GM19351 (cell line): ENCODE results near the gene UBE2D3.
"Not testable (repeated sequence)": the region's sequence is repeated elsewhere in the genome, so short reads cannot be mapped to it uniquely, and the experiment has no call there.

Experiments
- ATAC-seq: cut with Tn5 transposase; IDR thresholded peaks from one replicate; pipeline ENCODE4 v1.9.1; 2021; ENCODE audit warnings: mild to moderate bottlenecking, moderate library complexity; ENCODE audit not compliant: unreplicated experiment

The UBE2D3 gene

DNA sequence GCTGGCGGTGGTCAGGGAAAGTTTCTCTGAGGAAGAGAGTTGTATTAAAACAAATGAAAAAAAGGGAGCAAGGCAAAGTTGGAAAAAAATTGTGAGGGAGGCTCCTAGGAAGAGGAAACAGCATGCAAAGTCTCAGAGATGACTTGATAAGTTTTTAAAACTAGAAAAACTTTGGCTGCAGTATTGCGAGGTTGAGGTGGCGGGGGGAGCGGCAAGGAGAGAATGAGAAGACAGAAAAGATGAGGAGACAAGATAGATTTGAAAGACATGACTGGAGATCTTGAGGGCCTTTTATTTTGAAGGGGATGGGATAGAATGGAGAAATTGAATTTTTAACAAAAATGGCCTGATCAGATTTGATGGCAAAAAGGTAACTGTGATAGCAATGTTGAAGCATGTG lies 4.8 kb upstream of the UBE2D3 start:
- ATAC-seq = no peak

DNA sequence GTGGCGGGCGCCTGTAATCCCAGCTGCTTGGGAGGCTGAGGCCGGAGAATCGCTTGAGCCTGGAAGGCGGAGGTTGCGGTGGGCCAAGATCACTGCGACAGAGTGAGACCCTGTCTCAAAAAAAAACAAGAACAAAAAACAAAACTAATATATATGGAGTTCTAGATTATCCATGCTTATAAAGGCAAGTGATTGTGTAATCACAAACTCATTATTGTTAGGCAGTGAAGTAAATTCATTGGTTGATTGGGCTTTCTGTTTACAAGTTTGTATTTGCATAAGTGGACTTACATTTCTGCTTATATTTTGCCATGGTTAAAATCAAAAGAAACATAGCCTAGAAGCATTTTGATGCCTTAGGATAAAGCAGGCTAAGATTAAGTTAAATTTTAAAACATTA lies 2.5 kb upstream of the UBE2D3 start:
- ATAC-seq = no peak

DNA sequence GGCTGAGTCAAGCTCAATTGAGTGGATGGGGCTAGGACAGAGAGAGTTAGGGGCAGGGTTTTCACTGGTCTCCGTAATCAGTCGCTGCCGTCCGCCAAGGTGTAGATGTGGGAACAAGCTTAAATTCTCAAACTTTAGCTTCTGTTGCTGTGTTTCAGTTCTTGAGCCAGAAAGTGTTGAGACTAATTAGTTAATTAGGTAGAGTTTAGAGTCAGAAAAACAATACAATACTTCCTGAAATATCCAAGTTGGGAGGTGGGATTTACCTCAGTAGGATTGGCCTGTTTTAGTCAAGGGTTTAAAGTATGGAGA lies 1.1 kb upstream of the UBE2D3 start:
- no peak for ATAC-seq

DNA sequence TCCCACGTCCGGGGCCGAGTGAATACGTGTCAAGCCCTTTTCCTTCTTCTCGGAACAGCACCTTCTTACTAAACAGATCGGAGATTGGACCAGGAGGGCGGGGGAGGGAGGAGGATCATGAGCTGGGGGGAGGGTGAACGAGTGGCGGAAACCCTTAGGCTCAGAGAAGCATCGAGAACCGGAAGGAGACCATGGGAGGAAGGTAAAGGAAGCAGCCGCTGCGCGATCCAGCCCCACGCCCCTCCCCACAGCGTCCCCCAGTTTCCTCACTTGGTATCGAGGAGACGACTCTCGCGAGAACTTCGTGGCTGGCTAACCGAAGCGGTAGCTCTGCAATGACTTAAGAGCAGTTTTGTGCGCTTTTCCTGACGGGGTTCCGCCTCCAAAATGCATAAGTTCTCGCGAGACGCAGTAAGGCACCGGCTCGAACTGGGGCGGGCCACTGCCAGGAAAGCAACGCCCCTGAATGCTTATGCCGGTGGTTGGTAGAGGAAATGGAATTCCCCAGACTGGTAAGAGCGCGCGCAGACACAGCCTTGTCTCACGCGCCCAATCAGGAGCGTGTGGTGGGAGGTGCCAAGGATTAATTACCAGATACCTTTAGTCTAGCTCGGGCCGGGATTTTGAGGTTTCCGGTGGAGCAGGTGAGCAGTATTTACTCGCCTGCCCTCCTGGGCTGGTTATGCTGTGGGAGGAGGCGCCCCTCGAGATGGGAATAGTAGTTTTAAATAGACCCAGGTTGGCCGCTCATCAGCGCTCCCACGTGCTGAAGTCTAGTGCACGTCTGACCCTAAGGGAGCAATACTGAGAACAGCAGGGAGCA lies 534 bp upstream of the UBE2D3 start:
- ATAC-seq = peak; percentile 77

DNA sequence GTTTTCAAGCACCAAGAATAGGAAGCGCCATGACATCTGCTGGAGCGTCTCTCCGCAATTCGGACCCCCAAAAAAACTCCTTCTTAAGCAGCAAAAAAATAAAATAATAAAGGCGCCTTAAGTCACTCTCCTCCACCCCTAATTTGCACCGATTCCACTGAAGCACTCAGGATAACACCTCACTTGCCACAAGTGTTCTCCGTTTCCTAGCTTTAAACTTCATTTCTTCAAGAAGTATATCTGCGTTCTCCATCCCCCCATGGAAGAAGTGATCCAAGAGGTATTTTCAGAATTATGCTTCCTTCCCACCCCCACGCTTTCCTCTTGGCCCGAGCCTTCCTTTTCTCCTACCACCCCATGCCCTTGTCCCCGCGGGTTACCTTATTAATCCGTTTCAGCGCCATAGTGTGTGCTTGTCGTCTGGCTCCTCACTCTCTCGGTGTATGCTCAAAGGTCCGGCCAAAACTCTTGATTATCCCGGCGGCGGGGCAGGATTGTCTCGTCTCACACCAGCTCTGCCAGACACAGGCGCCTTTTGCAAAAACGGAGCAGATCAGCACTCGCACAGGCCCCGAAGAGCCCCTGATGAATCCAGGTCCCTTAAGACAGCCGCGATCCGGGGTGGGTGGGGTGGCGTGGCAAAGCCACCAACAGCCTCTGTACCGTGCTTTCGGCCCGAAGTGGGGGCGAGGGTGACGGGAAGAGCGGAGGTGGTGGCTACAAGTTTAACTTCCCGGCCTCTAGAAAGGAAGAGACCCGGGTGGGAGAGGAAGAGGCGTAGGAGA lies 1.1 kb downstream of the UBE2D3 start:
- ATAC-seq = peak; percentile 0

DNA sequence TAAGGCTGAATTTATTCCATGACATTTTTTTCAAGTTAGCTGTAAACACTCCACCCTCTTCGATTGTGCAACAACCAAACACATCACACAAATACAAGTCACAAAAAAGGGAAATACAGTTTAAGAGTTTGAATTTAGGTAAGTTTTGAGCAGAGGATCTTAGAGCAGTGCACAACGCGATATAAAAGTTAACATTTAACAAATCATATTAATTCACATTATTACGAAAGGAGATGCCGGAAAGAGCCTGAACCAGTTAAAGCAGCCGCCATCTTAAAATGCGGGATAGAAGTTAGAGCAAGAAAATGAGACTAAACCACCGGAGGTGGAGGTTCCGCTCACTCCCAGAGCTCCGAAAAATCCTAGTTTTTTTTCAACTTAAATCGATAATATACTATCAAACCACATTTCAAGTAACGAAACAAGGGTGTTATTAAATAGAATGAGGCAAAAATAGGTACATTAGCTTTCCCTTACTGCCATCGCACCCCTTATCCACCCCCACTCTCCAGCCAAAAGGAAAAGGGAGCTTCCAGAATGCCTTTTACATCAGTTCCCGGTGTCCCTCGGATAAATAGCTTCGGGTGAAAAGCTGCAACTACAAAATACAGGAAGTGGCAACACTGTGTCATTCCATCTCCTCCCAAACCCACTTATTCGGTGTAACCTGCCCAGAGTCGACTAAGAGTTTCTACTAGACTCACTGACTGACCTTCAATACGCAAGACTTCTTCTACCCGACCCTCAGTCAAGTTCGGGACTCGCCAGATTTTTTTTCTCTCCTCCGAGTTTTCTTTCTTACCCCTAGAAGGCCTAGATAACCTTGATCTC lies 1.9 kb downstream of the UBE2D3 start:
- ATAC-seq = no peak

DNA sequence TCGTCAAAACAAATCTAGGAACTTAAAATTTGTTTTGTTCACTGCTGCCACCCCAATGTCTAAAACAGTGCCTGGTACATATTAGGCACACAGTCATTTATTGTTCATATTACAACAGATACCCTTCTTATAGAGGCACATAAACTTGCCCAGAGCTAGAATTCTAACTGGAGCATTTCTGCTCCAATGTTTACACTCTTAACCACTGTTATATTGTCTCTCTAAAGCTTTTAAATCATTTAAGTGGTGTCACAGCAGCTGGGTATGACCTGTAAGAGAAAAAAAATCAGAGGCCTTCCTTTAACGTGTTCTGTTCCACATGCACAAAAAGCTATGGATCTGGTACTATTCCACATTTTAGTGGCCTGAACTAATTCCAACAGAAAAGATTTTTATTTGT lies 3.0 kb downstream of the UBE2D3 start:
- no peak for ATAC-seq

DNA sequence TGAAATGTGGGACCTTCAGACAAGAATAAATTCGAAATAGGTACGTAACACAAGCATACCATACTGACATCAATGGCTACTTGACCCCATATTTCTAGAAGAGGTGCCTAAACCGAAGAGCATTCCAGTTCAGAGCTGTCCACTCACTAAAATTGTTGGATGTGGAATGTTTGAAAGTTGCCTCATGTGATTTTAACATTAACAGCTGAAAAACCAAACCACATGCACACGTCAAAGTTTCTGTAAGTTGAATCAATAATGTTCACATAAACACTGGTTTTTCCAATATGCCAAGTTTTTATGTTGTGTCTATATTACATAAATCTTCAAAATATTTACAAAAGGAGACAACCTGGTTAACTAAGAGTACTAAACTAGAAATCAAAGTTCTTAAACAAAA lies 3.5 kb downstream of the UBE2D3 start:
- ATAC-seq = no peak

DNA sequence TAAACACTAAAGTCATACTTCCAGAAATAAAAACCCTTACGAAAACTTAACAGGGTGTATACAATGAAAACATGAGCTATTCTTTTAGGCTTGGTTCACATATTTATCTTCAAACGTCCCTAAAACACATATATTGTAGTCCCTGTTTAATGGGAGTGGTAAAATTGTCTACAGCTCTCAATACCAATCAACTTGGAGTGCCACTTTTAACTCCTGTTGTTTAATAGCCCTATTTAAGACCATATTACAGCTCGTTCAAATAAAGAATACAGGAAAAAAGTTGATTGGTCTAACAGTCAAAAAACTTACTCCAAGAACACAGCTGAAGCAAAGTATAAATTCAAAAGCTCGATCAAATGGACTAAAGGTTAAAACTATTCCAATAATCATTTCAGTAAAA lies 3.9 kb downstream of the UBE2D3 start:
- ATAC-seq = no peak

DNA sequence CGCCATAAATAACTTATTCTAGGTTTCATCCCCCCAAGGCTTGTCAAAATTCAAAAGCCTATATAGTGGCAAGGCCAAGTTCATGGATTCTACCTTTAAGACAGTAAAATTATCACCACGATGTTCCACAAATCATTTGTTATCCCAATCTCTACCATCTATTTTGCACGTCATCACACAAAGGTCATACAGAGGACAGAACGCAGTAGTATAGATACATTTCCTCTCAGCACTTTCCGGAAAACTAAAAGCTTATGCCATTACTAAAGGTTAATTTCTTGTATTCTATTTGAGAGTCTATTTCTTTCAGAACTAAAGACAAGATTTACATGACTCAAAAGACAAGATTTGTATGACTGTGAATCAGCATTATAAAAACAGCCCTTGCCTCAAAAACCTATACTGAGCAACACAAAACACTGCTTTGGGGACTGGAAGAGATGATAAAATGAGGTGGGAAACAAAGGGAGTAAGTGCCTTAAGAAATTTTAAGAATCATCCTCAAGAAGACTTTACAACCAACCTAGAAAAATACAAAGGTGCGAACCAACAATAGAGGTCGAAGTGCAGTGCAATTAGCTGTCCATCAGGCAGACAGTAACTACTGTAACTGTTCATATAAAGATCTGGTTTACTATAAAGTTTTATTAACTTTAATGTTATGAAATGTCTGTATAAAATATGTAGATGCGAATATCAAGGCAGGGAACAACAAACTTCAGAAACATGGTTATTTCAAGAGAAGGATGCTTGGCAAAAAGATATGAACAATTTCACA lies 7.6 kb downstream of the UBE2D3 start:
- ATAC-seq = no peak

DNA sequence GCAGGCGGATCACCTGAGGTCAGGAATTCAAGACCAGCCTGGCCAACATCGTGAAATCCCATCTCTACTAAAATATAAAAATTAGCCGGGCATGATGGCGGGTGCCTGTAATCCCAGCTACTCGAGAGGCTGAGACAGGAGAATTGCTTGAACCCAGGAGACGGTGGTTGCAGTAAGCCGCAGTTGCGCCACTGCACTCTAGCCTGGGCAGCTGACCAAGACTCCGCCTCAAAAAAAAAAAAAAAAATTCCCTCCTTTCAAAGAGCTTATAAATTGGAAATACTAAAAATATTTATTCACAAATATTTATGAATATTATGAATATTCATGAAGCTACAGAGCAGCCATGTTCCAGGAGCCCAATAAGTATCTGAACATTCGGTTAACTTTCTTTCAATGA lies 8.3 kb downstream of the UBE2D3 start:
- not testable (repeated sequence) for ATAC-seq

DNA sequence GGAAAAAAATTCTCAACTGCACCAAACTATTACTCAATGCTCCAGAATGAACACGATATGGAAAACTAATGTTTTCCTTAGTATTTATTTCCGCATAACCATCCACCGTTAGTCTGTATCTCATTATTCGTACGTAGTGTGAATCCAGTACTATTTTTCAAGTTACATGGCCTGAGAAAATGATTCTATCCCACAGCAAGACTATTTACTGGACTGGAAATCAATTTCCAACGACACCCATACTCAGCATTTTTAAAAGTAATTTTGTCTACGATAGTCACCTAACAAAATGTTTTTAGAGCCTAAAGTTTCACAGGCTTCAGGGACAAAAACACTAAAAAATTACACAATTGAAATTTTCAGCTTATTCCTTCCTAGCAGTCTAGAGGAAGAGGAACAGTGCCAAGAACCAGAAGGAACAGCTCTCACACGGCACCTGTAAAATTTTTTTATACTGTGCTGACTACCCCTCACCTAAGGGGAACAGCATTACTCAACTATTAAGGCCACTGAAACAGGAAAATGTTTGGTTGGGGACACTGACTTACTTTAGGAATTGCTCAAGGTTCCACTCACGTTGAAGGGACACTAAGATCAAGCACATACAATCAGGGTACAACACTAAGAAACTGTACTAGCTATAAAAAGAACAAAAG lies 9.6 kb downstream of the UBE2D3 start:
- no peak for ATAC-seq

DNA sequence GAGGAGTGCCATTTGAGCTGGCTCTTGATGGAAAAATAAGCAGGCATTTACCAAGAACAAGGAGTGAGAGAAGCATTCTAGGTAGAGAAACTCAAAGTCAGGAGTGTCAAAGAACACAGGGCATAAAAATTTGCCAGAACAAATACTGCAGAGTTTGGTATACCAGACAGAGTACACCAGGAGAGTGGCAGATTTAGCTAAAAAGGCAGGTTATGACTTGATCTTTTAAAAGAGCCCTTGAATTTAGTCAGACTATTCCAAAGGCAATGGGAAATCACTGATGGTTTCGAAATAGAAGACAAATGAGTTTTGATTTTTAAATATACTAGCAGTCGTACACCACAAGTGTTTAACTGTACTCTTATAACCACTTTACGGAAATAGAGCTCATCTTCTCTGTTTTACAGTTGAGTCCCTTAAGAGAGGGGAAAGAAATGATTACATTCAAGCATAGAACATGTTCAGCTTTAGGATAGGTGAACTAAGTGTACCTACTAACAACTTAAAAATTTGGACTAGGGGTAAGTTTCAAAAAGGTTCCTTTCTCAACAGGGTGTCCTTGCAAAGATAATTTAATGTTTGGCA lies 10.2 kb downstream of the UBE2D3 start:
- ATAC-seq = no peak

DNA sequence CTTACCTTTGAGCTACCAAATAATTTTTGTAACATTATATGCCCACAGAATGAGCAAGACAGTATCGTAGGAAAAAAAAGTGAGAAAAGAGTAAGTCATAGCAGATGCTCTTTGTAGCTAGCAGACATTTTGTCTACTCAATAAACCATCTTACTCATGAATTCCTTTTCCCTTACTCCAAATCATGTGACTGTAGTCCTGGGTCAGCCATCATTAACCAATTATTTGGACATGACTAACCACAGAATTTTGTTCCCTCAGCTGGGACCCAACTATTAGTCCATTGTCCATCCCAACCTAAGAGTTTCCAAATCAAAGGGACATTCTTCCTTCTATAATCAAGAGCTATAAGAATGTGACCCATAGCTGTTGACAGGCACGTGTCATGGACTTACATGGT lies 11.4 kb downstream of the UBE2D3 start:
- ATAC-seq = no peak

DNA sequence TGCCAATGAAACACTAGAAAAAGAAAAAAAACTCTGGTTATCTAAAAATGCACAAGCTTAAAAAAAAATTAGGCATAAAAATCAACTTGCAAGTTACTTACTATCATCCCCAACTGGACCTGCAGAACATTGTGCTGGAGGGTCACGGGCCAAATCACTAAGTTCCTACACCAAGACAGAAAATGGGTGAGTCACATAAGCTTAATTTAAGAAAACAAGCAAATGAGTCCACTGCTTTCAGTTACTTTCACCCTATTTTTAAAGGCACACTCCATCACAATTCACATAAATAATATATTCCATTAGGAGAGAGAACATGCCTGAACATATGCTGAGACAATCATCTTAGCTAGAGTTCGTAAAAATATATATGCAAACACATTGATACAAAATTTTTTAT lies 17.7 kb downstream of the UBE2D3 start:
- ATAC-seq = no peak

DNA sequence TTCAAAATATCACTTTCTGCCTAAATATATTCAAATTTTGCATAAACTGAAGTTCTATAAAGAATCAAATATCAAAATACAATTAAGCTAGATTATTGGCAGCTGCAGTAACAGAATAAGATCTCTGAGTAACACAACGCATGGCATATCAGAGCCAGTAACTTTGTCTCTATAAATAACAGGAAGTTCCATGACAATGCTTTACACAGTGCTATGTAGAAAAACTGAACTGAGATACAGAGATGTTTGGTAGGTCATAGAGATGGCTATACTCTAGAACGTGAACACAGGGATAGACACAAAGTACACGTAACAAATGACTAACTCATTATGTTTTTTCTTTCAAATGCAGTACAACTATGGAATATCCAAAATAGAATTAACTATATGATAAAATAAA lies 18.2 kb downstream of the UBE2D3 start:
- ATAC-seq = peak; percentile 81

DNA sequence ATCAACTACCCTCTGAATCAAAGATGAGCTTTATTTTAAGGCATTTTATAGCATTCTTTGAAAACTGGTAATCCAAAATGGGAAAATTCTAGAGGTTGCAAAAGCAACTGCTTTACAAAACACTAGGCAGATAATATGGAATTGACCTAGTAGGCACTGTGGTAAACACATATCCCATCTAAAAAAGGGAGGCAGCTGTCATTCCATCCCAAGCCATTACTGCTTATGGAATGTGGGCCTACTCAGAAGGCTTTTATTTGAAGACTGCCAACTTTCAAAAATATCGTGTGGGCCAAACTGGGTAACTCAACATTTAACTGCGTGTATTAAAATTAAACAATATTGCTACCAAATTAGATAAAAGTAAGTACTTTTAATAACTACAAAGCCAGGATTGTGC lies 19.3 kb downstream of the UBE2D3 start:
- ATAC-seq = no peak

DNA sequence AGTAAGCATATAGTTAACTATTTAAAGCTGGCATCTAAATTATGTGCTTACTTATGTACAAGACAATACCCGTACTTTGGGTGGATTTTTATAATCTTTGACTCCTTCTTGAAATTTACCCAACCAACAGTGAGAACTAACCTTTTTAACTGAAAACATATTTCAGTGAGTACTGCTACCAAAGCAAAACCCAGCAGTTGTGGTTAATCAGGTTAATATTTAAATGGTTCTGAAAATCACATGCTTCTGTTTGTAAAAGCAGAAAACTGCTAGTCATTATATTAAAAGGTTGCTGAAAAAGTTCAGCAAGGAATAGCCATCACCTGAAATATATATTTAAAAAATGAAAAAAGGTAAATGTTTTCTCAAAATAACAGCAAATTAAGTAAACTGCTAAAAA lies 20.0 kb downstream of the UBE2D3 start:
- no peak for ATAC-seq

DNA sequence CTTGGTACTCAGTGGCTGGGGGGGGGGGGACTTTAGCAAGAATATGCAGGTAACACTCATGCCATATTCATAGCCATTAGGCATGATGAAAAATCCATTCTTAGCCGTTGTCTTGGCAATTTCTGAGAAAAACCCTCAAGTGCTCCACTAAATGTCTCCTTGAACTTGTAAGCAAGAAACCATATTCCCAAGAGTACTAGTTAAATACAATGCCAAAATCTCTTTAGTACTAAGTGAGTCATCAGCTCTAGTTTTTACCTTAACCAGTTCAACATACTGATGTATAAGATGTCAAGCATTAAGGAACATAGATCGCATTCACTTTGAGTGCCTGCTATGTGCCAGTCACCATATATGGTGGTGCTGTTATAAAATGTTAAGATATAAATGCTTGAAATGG lies 27.5 kb downstream of the UBE2D3 start:
- ATAC-seq = no peak

DNA sequence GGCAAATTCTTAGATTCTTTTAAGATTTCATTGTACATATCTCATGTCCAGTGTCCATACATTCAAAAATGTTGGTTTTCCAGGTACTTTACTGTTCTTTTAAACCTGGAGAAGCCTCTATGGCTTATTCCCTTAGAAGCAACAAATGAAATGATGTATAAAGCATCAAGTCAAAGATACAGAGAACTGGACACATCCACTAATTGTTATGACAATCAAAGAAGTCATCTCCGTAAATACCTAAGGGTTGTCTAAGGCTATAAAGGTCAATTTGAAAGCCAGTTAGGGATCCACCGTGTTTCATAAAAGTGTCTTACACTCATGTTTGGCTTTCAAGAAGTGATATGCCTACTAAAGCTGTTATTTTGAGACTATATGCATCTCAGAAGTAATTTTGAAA lies 32.4 kb downstream of the UBE2D3 start:
- no peak for ATAC-seq
